ENCODE data around the gene PEX14.

Gene PEX14

GRCh38 chr1:10678402-10678801, 203.7 kb downstream of the PEX14 start:
- DNase-seq (ENCODE audit: low spot score), result no peak
- FAIRE-seq, result no peak

GRCh38 chr1:10678852-10679251, 204.1 kb downstream of the PEX14 start:
- no peak for FAIRE-seq
- DNase-seq (ENCODE audit: low spot score), result no peak

GRCh38 chr1:10679496-10680220, 204.9 kb downstream of the PEX14 start:
- DNase-seq (ENCODE audit: low spot score) (peak; percentile 48), FAIRE-seq (no peak)

All from urothelium cell line (cell line).